ENCODE measurements around the gene FRA10AC1.
"Not testable (repeated sequence)": the region's sequence is repeated elsewhere in the genome, so short reads cannot be mapped to it uniquely, and the experiment has no call there.

DNA sequence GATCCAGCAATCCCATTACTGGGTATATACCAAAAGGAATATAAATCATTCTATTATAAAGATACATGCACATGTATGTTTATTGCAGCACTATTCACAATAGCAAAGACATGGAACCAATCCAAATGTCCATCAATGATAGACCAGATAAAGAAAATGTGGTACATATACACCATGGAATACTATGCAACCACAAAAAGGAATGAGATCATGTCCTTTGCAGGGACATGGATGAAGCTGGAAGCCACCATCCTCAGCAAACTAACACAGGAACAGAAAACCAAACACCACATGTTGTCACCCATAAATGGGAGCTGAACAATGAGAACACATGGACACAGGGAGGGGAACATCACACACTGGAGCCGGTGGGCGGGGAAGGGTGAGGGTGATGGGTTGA lies 5.8 kb downstream of the FRA10AC1 start:
- not testable (repeated sequence) for TF ChIP-seq POLR2A (IDR thresholded peaks at IDR 0.05)
- TF ChIP-seq, protein P1, sequence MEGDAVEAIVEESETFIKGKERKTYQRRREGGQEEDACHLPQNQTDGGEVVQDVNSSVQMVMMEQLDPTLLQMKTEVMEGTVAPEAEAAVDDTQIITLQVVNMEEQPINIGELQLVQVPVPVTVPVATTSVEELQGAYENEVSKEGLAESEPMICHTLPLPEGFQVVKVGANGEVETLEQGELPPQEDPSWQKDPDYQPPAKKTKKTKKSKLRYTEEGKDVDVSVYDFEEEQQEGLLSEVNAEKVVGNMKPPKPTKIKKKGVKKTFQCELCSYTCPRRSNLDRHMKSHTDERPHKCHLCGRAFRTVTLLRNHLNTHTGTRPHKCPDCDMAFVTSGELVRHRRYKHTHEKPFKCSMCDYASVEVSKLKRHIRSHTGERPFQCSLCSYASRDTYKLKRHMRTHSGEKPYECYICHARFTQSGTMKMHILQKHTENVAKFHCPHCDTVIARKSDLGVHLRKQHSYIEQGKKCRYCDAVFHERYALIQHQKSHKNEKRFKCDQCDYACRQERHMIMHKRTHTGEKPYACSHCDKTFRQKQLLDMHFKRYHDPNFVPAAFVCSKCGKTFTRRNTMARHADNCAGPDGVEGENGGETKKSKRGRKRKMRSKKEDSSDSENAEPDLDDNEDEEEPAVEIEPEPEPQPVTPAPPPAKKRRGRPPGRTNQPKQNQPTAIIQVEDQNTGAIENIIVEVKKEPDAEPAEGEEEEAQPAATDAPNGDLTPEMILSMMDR (IDR thresholded peaks at IDR 0.05), result not testable (repeated sequence)

Data from Peyer's patch (tissue), 4 donors.